Kidney epithelial cell (primary cell): ENCODE data around the gene SIDT1. TPM values are rescaled to one million over a fixed set of nuclear protein-coding genes. Genes with fewer than 3 reads are reported as not detected.
A peak's percentile ranks its signal among the peaks of the same experiment; 100 is the strongest.

Experiments
- DNase-seq: peaks from one replicate; pipeline ENCODE4 v3.0.0-alpha.2; 2010; ENCODE audit warnings: low read depth
- H3K27me3 ChIP-seq: 2 replicates; pipeline ENCODE4 v1.6.0; 2011; ENCODE audit warnings: low read length; ENCODE audit not compliant: control insufficient read depth, insufficient read depth
- H3K36me3 ChIP-seq: 2 replicates; pipeline ENCODE4 v1.5.1; 2011; ENCODE audit warnings: low read length; ENCODE audit not compliant: control insufficient read depth, insufficient read depth
- H3K4me3 ChIP-seq: 2 replicates; pipeline ENCODE4 v1.5.1; 2011; ENCODE audit warnings: low read depth, mild to moderate bottlenecking, control low read depth, low read length
- CTCF ChIP-seq: IDR thresholded peaks from 2 replicates; pipeline ENCODE4 v1.5.1; 2011; ENCODE audit warnings: mild to moderate bottlenecking, moderate library complexity, low read length, control low read depth, inconsistent platforms; ENCODE audit not compliant: insufficient read depth, poor library complexity, severe bottlenecking
- total RNA-seq: library from RNA; depleted of rRNA; stranded (reverse); fragments of >200 nt; gene quantifications from 2 replicates; pipeline ENCODE4 v1.2.3, GENCODE V29; 2015

Gene SIDT1
- total RNA-seq, 1 donor from 2014 or later, result 0.04 TPM

- DNase-seq, result no peak
- no peak for TF ChIP-seq CTCF
- H3K4me3 ChIP-seq, result no peak overlapping the region
- no peaks in the 10 kb centered on the region for H3K27me3 ChIP-seq
- no peaks in the 10 kb centered on the region for H3K36me3 ChIP-seq
Measured at GRCh38 chr3:113614402-113614801, 82.0 kb downstream of the SIDT1 start.

- DNase-seq, result no peak
- H3K27me3 ChIP-seq, result no peaks in the 10 kb centered on the region
- no peaks in the 10 kb centered on the region for H3K36me3 ChIP-seq
- H3K4me3 ChIP-seq, result no peak overlapping the region
- no peak for TF ChIP-seq CTCF
Measured at GRCh38 chr3:113615976-113616375, 83.6 kb downstream of the SIDT1 start.

- DNase-seq, result no peak
- no peaks in the 10 kb centered on the region for H3K27me3 ChIP-seq
- no peak for TF ChIP-seq CTCF
Measured at GRCh38 chr3:113617726-113618125, 85.4 kb downstream of the SIDT1 start.

GRCh38 chr3:113620091-113620490 lies 87.7 kb downstream of the SIDT1 start:
- Histone ChIP-seq H3K36me3 (no peaks in the 10 kb centered on the region), H3K27me3 (peaks cover 3% of the 10 kb centered on the region), H3K4me3 (no peak overlapping the region)
- no peak for DNase-seq
- no peak for TF ChIP-seq CTCF

More at GRCh38 chr3:113617726-113618125, 85.4 kb downstream of the SIDT1 start:
- no peaks in the 10 kb centered on the region for H3K36me3 ChIP-seq
- H3K4me3 ChIP-seq, result no peak overlapping the region

- DNase-seq, result no peak
- H3K36me3 ChIP-seq, result no peaks in the 10 kb centered on the region
- H3K4me3 ChIP-seq, result no peak overlapping the region
- TF ChIP-seq CTCF, result peak; percentile 36
- H3K27me3 ChIP-seq, result peaks cover 3% of the 10 kb centered on the region
Measured at GRCh38 chr3:113623324-113623723, 91.0 kb downstream of the SIDT1 start.

- Histone ChIP-seq H3K36me3 (no peaks in the 10 kb centered on the region), H3K27me3 (peaks cover 3% of the 10 kb centered on the region), H3K4me3 (no peak overlapping the region)
- DNase-seq, result no peak
- no peak for TF ChIP-seq CTCF
Measured at GRCh38 chr3:113623811-113624210, 91.5 kb downstream of the SIDT1 start.
